SK-N-MC (cell line): Measurements from ENCODE around the gene DACT2.

Experiments used
- EZH2 ChIP-seq: fragments of 200-600 bp; sonication (generic); IDR thresholded peaks from one replicate; pipeline ENCODE4 v1.6.1; 2017; ENCODE audit warnings: antibody characterized with exemption
- POLR2AphosphoS5 ChIP-seq: IDR thresholded peaks from 2 replicates; pipeline ENCODE4 v1.6.1; 2012; ENCODE audit warnings: mild to moderate bottlenecking, low read depth, low read length, borderline replicate concordance

GRCh38 chr6:168314021-168314420 is 5.6 kb downstream of the DACT2 start:
- TF ChIP-seq POLR2AphosphoS5 = no peak
- TF ChIP-seq EZH2 = no peak
